ENCODE data around the gene ZNF780B. TPM values are rescaled to one million over a fixed set of nuclear protein-coding genes. Genes with fewer than 3 reads are reported as not detected.
"Not testable (repeated sequence)": the region's sequence is repeated elsewhere in the genome, so short reads cannot be mapped to it uniquely, and the experiment has no call there.

Gene ZNF780B
- total RNA-seq, 1 donor from 2014 or later: 23.6 TPM

DNA sequence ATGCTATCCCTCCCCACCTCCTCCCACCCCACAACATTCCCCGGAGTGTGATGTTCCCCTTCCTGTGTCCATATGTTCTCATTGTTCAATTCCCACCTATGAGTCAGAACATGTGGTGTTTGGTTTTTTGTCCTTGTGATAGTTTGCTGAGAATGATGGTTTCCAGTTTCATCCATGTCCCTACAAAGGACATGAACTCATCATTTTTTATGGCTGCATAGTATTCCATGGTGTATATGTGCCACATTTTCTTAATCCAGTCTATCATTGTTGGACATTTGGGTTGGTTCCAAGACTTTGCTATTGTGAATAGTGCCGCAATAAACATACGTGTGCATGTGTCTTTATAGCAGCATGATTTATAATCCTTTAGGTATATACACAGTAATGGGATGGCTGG, 18.0 kb downstream of the ZNF780B start:
- DNase-seq (ENCODE audit: low spot score): not testable (repeated sequence)

DNA sequence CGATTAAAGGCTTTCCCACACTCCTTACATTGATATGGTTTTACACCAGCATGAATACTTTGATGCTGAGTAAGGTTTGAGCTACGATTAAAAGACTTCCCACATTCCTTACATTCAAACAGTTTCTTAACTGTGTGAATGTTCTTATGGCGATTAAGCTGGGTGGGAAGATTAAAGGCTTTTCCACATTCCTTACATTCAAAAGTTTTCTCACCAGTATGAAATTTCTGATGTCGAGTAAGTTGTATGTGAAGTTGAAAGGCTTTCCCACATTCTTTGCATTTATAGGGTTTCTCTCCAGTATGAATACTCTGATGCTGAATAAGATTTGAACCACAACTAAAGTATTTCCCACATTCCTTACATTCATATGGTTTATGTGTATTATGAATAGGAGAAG, 20.0 kb downstream of the ZNF780B start:
- no peak for DNase-seq (ENCODE audit: low spot score)

DNA sequence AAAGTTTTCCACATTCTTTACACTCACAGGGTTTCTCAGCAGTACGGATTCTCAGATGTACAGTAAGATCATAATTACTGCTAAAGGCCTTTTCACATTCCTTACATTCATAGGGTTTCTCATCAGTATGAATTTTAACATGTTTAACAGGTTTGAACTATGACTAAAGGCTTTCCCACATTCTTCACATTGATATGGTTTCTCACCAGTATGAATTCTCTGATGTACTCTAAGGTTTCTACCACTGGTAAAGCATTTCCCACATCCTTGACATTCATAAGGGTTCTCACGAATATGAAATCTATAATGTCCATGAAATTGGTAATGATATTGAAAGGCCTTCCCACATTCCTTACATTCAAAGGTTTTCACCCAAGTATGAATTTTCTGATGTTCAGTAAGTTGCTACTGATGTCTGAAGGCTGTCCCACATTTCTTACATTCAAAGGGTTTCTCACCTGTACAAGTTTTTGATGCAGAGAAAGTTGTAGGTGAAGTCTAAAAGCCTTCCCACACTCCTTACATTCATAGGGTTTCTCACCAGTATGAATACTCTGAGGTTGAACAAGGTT, 22.0 kb downstream of the ZNF780B start:
- no peak for DNase-seq (ENCODE audit: low spot score)

DNA sequence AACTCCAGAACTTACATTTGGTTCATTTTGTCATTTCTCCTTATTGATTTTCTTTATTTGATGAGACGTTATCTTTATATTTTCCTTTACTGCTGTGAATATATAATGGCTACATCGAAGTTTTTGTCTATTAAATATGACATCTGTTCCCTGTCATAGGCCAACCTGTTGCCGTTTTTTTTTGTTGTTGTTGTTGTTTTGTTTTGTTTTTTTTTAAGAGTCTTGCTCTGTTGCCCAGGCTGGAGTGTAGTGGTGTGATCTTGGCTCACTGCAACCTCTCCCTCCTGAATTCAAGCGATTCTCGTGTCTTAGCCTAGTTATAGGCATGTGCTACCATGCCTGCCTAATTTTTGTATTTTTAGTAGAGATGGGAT, 29.4 kb downstream of the ZNF780B start:
- DNase-seq (ENCODE audit: low spot score): no peak

DNA sequence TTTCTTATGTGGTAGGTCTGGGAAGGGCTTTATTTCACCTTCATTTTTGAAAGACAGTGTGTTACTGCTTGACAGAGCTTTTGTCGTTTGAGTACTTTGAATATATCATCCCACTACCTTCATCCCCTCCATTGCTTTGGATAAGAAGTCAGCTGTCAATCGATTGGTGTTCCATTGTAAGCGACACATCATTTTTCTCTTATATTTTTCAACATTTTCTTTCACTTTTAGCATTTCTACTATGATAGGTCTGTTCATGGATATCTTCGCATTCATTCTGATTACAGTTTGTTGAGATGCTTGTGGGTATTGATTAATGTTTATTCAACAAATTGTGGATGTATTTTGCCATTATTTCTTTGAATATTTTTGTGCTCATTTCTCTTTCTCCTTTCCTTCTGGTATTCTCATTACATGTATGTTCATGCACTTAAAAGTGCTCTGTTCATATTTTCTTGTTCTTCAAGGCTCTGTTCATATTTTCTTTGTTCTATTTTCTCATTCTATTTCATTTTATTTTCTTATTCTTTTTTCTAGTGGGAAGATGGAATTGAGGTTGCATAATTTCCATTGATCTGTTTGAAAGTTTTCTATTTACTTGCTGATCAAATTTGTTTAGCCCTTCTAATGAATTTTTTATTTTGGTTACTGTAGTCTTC, 30.0 kb downstream of the ZNF780B start:
- DNase-seq (ENCODE audit: low spot score): no peak

DNA sequence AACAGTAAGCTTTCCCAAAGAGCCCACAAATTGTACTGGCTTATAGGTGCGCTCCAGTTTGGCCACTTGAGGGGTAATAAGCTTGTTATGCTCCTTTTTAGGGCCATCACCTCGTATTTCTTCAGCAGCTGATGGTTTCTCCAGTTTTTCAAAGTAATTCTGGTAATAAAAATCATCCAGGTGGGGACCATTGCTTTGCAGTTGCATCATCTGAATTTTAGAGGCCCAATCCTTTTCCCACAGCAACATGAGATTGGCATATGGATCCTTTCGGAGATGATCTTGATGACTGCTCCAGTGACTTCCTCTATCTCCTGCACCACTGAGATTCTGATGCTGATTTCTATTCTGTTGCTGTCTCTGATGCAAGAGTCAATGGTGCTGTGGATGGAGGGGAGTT, 32.1 kb downstream of the ZNF780B start:
- DNase-seq (ENCODE audit: low spot score): no peak

DNA sequence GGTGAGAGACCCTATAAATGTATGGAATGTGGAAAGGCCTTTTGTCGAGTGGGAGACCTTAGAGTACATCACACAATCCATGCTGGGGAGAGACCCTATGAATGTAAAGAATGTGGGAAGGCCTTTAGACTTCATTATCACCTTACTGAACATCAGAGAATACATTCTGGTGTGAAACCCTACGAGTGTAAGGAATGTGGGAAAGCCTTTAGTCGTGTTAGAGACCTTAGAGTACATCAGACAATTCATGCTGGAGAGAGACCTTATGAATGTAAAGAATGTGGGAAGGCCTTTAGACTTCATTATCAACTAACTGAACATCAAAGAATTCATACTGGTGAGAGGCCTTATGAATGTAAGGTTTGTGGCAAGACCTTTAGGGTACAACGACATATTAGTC, 42.0 kb downstream of the ZNF780B start:
- DNase-seq (ENCODE audit: low spot score): no peak

DNA sequence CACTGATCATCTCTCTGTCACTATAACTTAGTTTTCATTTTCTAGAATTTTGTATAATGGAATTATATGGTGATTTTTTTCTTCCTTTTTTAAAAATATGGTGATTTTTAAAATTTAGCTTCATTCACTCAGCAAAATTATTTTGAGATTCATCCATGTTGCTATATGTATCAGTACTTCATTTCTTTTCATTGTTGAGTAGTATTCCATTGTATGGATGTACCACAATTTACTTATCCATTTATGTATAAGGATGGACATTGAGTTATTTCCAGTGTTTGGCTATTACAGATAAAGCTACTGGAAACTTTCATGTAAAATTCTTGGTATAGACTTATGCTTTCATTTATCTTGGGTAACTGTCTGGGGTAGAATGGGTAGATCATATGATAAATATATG, 46.4 kb downstream of the ZNF780B start:
- no peak for DNase-seq (ENCODE audit: low spot score)

DNA sequence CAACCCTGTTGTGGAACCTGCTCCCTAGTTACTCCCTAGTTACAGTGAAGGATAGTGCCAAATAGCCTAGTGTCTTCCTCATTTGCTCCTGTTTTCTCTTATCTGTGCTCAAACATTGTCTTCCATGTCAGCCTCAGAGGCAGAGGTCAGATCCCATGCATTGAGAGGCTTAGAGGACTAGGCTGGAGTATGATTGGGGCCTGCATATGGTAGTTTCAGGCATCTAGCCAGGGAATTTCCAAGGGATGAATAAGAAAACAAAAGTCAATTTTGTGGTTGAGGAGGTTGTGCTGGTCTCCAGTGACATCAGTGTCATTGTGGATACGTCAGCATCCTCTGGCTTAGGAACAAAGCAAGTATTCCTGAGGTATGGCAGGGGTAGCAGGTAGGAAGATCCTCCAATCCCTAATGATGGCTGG, 49.7 kb downstream of the ZNF780B start:
- no peak for DNase-seq (ENCODE audit: low spot score)

DNA sequence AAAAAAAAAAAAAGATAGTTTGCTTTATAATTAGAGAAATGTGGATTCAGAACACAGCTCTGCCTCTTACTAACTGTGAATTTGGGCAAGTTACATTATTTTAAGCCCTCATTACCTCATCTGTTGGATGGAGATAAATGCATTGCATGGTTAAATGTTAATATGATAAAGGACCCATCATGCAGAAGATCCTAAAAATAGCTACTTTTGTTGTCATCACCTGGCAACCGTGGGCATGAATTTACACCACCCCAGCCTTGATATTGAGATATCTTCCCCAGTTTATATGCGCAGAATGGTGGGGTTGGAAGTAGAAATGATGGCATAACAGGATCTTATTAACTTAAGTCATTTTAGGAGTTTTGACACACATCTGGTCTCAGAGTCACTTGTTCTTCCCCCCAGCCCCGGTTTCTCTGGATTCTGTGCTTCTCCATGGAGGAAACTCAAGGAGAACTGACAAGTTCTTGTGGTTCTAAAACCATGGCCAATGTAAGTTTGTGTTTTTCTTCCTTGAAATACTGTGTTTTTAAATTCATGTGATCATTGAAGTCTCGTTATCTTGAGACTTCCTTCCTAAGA, 50.2 kb downstream of the ZNF780B start:
- DNase-seq (ENCODE audit: low spot score): no peak

DNA sequence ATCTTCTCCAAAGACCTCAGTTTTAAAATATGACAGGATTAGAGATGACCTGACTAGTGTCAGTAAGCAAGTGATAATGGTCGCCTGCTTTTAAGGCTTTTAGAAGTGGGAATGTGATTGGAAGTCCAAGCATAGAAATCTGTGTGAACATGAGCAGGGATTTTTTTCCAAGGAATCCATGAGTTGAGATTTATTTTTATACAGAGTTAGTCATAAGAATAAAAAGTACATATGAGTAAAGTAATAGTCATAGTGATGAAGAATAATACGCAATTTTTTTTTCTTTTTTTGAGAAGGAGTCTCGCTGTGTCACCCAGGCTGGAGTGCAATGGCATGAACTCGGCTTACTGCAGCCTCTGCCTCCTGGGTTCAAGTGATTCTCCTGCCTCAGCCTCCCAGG, 57.5 kb downstream of the ZNF780B start:
- DNase-seq (ENCODE audit: low spot score): no peak

DNA sequence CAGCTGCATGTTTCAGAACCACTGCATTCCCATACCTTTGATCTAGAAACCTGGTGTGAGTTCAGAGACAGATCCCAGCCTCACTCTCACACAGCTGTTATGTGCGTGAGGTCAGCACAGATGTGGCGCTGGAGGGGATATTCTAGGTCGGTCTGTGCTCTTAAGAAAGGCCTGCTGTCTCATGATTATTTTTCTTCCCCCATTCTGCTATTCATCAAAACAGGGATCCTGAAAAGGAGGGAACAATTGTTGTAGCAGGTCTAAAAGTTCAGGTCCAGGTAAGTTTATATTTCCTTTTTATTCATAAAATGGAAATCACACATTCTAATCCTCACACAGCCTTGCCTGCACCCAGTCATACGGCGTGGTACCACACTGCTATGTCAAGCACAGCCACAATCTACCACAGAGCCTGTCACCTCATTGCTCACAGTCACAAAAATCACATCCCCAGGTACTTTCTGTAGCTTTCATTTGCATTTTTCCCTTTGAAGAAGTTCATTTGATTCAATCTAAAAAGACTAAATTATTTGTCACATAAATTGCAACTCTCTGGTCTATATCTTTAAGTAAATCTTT, 58.3 kb downstream of the ZNF780B start:
- no peak for DNase-seq (ENCODE audit: low spot score)

DNA sequence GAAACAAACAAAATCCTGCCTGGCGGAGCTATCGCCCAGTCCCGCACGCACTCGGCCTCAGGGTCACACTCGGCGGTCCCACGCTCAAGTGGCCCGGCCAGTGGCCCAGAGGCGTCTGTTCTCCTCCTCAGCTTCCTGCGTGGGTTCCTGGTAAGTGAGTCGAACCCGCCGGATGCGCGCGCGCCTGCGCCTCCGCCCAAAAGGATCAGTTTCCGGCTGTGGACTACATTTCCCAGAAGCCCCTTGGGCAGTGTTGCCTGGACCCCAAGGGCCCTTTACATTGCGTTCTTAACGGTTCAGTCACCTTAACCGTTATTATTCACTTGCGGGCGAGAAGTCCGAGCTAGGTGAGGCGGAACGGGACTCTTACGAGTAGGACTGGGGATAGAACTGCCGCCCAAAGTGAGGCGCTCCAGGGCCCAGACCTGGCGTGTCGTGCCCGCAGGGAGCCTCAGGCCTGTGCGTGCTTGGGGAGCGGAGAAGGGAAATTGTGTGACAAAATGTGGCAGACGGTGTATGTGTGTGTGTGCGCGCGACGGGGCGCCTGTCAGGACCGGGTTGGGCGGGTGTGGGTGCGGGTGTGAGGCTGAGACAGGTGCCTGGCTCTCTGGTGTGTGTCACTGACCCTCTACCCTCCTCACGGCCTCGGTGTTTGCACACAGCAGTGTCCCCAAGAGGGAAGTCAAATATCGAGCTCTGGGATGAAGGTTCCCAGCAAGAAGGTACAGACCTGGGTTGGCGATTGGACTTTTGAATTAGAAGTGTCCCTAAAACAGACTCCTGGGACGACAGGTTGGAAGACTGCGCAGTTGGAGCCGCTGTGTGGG, 59.0 kb downstream of the ZNF780B start, which contains the start of gene ZNF546:
Gene ZNF546 (plus strand): TSS at position 250 of the 827 bp plus-strand sequence. CDS start 1,267 bp downstream, outside the sequence.
- DNase-seq (ENCODE audit: low spot score): peak; percentile 94

DNA sequence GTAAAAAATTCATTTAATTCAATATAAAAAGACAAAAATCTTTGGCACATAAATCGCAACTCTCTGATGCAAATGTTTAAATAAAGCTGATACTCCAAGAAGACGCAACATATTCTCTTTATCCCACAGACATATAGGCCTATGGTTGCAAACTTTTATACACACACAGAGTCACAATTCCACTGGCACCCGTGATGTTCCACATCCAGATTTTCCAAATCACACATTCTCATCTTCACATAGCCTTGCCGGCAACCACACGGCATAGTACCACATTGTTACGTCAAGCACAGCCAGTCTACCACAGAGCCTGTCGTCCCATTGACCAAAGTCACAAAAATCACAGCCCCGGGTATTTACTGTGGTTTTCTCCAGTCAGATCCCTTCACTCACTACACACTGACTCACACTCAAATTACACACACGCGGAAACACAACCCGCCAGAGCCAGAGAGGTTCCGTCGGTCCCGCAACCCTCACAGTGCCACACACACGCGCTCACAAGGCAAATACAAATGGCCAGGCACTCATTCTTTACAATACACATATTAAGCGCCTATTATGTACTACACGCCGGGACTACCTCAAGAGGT, 59.7 kb downstream of the ZNF780B start:
- DNase-seq (ENCODE audit: low spot score): peak; percentile 40

DNA sequence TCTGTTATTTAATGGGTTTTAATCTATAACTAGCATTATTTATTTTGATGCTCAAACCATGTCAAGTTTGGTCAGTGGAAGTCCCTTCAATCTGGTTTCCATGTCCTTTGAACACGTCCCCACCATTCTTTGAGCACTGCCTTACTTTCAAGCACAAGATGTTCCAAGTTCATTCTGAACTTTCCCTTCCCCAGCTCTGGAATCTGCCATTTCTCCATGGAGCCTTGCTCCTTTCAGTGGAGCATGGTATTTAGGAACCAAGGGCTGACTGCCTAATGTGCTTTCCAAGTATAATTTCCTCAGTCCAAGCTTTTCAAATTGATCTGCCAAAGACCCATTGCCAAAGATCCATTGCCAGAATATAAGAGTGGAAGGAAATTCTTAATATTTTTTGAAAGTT, 60.2 kb downstream of the ZNF780B start:
- no peak for DNase-seq (ENCODE audit: low spot score)

DNA sequence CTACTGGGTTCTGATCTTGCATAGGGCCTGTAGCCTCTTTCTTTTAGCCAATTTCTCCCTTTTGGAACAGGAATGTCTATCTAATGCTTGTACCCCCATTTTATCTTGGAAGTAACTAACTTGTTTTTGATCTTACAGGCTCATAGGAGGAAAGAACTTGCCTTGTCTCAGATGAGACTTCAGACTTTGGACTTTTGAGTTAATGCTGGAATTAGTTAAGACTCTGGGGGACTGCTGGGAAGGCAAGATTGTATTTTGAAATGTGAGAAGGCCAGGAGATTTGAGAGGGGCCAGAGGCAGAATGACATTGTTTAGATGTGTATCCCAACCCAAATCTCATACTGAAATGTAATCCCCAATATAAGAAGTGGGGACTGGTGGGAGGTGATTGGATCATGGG, 61.7 kb downstream of the ZNF780B start:
- DNase-seq (ENCODE audit: low spot score): no peak

DNA sequence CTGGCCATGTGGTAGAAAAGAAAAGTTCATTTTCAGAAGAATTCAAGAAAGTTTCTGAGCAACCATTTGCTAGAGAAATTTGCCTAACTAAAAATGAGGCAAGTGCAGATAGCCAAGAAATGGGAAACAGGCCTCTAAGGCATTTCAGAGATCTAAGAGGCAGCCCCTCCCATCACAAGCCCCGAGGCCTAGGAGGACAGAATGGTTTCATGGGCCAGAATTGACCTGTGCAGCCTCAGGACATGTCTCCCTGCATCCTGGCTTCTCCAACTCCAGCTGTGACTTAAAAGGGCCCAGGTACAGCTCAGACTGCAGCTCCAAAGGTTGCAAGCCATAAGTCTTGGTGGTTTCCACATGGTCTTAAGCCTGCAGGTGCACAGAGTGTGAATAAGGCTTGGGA, 62.4 kb downstream of the ZNF780B start:
- no peak for DNase-seq (ENCODE audit: low spot score)

DNA sequence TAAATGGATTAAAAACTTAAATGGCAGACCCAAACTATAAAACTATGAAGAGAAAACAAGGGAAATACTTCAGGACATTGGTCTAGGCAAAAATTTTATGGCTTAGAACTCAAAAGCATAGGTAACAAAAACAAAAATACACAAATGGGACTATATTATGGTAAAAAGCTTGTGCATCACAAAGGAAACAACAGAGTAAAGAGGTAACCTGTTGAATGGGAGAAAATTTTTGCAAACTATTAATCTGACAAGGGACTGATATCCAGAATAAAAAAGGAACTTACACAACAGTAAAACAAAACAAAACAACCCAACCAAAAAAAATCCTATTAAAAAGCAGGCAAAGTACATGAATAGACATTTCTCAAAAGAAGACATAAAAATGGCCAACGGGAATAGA, 68.4 kb downstream of the ZNF780B start:
- DNase-seq (ENCODE audit: low spot score): no peak

DNA sequence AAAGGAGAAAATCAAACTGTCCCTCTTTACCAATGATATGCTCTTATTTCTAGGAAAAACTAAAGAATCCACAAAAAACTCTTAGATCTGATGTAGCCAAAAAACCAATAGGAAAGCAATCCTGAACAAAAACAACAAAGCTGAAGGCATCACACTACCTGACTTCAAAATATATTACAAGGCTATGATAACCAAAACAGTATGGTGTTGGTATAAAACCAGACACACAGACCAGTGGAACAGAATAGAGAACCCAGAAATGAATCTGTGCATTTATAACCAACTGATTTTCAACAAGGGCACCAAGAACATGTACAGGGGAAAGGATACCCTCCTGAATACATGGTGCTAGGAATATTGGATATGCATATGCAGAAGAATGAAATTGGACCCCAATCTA, 68.9 kb downstream of the ZNF780B start:
- DNase-seq (ENCODE audit: low spot score): no peak

DNA sequence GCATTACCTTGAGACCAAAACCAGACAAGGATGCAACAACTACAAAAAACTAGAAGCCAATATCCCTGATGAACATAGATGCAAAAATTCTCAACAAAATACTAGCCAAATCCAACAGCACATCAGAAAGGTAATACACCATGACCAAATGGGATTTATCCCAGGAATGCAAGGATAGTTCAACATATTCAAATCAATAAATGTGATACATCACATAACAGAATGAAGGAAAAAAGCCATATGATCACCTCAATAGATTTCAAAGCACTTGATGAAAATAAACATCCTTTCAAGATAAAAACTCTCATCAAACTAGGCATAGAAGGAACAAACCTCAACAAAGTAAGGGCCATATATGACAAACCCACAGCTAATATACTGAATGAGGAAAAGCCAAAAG, 69.4 kb downstream of the ZNF780B start:
- DNase-seq (ENCODE audit: low spot score): no peak

DNA sequence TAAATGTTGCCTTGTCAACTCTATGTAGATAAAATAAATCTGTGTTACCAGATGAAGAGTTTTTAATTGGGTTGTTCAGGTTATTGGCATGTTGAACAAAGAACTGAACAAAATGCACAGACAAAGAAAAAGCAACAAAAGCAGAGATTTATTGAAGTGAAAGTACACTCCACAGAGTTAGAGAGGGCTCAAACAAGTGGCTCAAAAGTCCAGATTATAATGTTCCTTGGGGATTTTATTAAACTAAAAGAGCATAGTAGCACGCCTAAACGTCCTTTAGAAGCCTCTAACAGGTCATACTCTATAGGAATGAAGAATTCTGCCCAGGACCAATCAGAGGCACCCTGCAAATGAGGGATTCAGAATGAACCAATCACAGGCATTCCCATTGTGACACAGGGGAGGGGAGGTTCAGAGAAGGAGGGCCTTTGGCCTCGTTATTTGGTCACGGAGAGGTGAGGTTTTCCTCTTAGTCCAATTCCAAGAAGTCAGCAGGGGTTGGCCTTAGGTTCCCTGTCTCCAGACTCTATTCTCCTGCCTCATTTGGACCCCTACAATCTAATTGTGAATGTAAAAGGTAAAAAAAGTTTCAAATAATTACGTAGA, 72.2 kb downstream of the ZNF780B start:
- DNase-seq (ENCODE audit: low spot score): no peak

Data from umbilical cord (tissue), 2 donors.